Type B pancreatic cell (in vitro differentiated cells): Measurements from ENCODE around the gene ATP10D. TPM values are rescaled to one million over a fixed set of nuclear protein-coding genes. Genes with fewer than 3 reads are reported as not detected.

Experiments used
- DNase-seq: peaks from one replicate; pipeline ENCODE4 v3.0.0; 2021; ENCODE audit warnings: mixed read lengths; ENCODE audit not compliant: unreplicated experiment; ENCODE audit errors: extremely low spot score
- H3K27ac Mint-ChIP-seq: 2 replicates; pipeline ENCODE4 v1.8.0; 2021; ENCODE audit warnings: mild to moderate bottlenecking, mixed read lengths
- H3K27me3 Mint-ChIP-seq: 2 replicates; pipeline ENCODE4 v1.8.0; 2021; ENCODE audit warnings: mixed read lengths
- H3K36me3 Mint-ChIP-seq: 2 replicates; pipeline ENCODE4 v1.8.0; 2021; ENCODE audit warnings: mixed read lengths
- H3K4me1 Mint-ChIP-seq: one replicate; pipeline ENCODE4 v1.8.0; 2021; ENCODE audit warnings: mixed read lengths; ENCODE audit not compliant: unreplicated experiment
- H3K4me3 Mint-ChIP-seq: 2 replicates; pipeline ENCODE4 v1.8.0; 2021; ENCODE audit warnings: mild to moderate bottlenecking, mixed read lengths
- H3K9me3 Mint-ChIP-seq: 2 replicates; pipeline ENCODE4 v1.8.0; 2021; ENCODE audit warnings: mixed read lengths
- total RNA-seq: library from RNA; stranded (reverse); gene quantifications from 2 replicates; pipeline ENCODE4 v1.2.1, GENCODE V29; 2021; ENCODE audit warnings: low replicate concordance
- TF ChIP-seq, protein P1 (sequence below): fragments of 200-600 bp; sonication (generic); conservative IDR thresholded peaks from 2 replicates; pipeline ENCODE4 v1.5.0; 2021; ENCODE audit warnings: antibody characterized with exemption, mild to moderate bottlenecking

ATP10D gene
- total RNA-seq, 1 donor from 2014 or later, result 33.5 TPM

- H3K27me3 Mint-ChIP-seq, result no peaks in the 10 kb centered on the region
Measured at GRCh38 chr4:47640911-47641310, 155.8 kb downstream of the ATP10D start.

GRCh38 chr4:47641755-47642154, 156.7 kb downstream of the ATP10D start:
- H3K4me1 Mint-ChIP-seq, result peaks cover 15% of the 10 kb centered on the region
- TF ChIP-seq, protein P1, sequence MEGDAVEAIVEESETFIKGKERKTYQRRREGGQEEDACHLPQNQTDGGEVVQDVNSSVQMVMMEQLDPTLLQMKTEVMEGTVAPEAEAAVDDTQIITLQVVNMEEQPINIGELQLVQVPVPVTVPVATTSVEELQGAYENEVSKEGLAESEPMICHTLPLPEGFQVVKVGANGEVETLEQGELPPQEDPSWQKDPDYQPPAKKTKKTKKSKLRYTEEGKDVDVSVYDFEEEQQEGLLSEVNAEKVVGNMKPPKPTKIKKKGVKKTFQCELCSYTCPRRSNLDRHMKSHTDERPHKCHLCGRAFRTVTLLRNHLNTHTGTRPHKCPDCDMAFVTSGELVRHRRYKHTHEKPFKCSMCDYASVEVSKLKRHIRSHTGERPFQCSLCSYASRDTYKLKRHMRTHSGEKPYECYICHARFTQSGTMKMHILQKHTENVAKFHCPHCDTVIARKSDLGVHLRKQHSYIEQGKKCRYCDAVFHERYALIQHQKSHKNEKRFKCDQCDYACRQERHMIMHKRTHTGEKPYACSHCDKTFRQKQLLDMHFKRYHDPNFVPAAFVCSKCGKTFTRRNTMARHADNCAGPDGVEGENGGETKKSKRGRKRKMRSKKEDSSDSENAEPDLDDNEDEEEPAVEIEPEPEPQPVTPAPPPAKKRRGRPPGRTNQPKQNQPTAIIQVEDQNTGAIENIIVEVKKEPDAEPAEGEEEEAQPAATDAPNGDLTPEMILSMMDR, result no peak
- H3K27ac Mint-ChIP-seq, result no peak overlapping the region
- H3K27me3 Mint-ChIP-seq, result no peaks in the 10 kb centered on the region
- H3K9me3 Mint-ChIP-seq, result peaks cover 4% of the 10 kb centered on the region
- H3K36me3 Mint-ChIP-seq, result peaks cover 3% of the 10 kb centered on the region
- DNase-seq, result no peak
- no peak overlapping the region for H3K4me3 Mint-ChIP-seq

More at GRCh38 chr4:47640911-47641310, 155.8 kb downstream of the ATP10D start:
- H3K36me3 Mint-ChIP-seq, result peaks cover 5% of the 10 kb centered on the region
- TF ChIP-seq, protein P1, result no peak
- no peak overlapping the region for H3K27ac Mint-ChIP-seq
- peaks cover 15% of the 10 kb centered on the region for H3K4me1 Mint-ChIP-seq
- no peak overlapping the region for H3K4me3 Mint-ChIP-seq
- no peak for DNase-seq
- peaks cover 6% of the 10 kb centered on the region for H3K9me3 Mint-ChIP-seq

DNA sequence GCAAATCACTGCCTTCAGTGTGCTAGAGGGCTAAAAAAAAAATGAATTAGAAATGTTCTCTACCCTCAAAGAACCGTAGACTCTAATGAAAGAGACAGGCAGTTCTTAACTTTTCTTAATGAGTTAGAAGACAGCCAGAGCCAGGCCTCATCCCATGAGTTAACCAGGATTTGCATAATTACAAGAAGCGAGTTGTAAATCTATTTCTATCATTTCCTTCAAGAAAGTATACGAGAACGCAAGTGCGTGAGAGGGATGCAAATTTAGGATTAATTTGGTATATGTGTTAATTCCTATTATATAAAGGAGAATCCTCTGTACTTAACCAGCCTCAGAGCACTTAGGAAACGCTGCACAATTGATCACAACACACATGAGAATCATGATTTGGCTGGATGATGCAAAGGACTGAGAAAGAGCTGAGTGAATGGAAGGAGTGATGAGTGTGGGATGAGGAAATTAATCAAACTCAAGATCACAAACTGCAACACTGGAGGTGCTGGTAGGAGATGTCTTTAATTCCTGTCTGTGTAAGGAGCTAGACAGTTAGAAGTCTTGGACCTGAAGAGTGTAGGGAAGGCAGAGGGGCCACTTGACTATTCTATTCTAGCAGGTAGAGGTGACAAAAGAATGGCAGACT, 157.2 kb downstream of the ATP10D start:
- H3K36me3 Mint-ChIP-seq, result no peaks in the 10 kb centered on the region
- H3K27me3 Mint-ChIP-seq, result no peaks in the 10 kb centered on the region
- TF ChIP-seq, protein P1, result no peak
- H3K4me3 Mint-ChIP-seq, result no peak overlapping the region
- no peaks in the 10 kb centered on the region for H3K9me3 Mint-ChIP-seq
- no peak overlapping the region for H3K27ac Mint-ChIP-seq
- peaks cover 15% of the 10 kb centered on the region for H3K4me1 Mint-ChIP-seq
- no peak for DNase-seq

Other genes starting within 250 kb of the ATP10D start
- gene COMMD8, start 21.6 kb upstream of the ATP10D start, total RNA-seq, result 12.2 and 12.8 TPM in 2 replicates